Activated CD4-positive, alpha-beta T cell treated with anti-CD3 and anti-CD28 coated beads for 48 hours (primary cell): Measurements from ENCODE around the gene VPS4B.

Source experiments
- DNase-seq: peaks from one replicate; pipeline ENCODE4 v3.0.0-alpha.2; 2020

The VPS4B gene

GRCh38 chr18:63427558-63427957 is 5.3 kb upstream of the VPS4B start:
- no peak for DNase-seq

DNA sequence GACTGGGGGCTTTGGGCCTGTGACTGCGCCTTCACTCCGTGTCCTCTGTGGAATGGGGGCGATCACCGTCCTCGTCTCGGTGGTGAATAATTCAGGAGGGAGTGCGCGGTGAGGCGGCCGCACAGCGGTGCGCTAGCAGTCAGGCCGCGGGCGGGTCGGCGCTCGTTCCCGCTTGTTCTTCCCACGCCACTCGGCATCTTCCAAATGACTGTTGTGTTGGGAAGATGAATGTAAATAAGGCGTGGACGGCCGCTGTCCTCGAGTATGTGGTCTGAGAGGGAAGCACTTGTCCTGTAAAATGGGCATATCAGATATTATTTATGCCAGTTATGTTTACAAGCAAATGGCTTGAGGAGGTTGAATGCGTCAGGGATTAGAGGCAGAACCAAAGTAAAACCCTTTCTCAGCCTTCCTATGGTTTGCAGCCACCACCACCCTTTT is 608 bp upstream of the VPS4B start:
- no peak for DNase-seq

- DNase-seq = no peak
Observed at GRCh38 chr18:63421514-63421913, 762 bp downstream of the VPS4B start.

GRCh38 chr18:63412953-63413352 is 9.3 kb downstream of the VPS4B start:
- no peak for DNase-seq

DNA sequence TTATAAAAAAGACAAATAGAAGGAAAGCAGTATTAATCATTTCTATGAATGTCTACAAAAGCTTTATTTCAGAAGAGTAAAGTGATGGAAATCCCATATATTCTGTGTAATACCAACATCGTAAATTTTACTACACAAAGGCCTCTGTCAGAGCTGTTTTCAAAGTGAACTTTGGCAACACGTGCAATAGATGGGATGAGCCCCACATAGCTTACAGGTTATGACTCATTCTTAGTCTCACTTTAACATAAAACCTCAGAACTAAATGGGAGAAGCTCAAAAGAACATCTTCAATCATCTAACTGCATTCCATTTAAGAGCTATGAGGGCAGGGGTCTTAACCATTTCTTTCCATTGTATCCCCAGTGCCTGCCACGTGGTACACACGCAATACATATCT is 11.5 kb downstream of the VPS4B start:
- DNase-seq = no peak

- no peak for DNase-seq
Observed at GRCh38 chr18:63409301-63409700, 13.0 kb downstream of the VPS4B start.

DNA sequence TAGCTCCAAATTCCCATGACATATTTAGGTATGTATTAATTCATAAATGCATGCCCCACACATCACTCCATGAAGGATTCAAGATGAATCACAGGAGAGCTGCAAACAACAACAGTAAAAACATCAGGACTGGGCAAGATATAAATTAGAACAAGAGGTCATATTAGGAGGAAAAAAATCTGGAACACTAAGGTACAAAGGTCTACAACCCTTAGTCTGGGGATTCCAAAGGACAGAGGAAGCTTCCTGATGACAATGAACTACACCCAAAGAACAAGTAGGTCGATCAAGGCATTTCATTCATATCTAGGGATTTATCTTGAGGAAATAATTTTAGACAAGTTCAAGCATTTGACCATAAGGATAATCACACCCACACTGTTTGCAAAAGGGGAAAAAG is 14.5 kb downstream of the VPS4B start:
- no peak for DNase-seq

- no peak for DNase-seq
Observed at GRCh38 chr18:63405986-63406385, 16.3 kb downstream of the VPS4B start.

- no peak for DNase-seq
Observed at GRCh38 chr18:63402246-63403162, 19.8 kb downstream of the VPS4B start.

- DNase-seq = no peak
Observed at GRCh38 chr18:63399300-63399699, 23.0 kb downstream of the VPS4B start.

GRCh38 chr18:63397349-63397748 is 24.9 kb downstream of the VPS4B start:
- no peak for DNase-seq

- DNase-seq = no peak
Observed at GRCh38 chr18:63395503-63395902, 26.8 kb downstream of the VPS4B start.

DNA sequence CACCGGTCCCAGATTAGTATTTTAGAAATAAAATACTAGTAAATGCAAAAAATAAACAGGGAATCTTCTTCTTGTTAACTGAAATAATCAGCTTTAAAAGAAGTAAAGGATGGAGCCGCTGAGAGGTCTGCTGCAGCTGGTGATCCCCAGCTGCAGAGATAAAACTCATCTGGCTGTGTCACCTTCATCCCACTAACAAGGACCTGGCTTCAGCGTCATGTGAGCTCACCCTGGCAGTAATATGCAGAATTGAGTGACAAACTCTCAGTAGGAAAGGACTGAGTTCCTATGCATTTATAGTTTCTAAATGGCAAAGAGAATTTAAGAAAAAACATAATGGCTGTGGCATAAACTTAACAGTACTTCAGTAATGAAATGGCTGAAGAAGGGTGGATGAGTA is 27.3 kb downstream of the VPS4B start:
- no peak for DNase-seq

DNA sequence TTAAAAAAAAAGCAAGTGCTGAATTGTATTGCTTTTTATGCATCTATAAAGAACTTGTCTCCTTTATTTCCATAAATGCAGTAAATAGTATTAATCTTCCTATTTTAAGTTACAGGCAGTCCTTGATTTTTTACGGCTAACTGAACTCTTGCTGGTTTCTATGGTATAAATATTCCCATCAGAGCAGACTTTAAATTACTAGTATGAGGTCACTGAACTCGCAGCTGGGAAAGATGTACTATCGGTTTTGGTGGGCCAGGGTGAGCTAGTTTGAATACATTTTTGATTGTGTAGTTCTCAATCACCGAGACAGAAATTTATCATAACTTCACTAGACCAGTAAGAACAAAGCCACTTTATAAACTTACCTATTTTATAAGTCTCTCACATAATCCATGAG is 34.4 kb downstream of the VPS4B start:
- no peak for DNase-seq

DNA sequence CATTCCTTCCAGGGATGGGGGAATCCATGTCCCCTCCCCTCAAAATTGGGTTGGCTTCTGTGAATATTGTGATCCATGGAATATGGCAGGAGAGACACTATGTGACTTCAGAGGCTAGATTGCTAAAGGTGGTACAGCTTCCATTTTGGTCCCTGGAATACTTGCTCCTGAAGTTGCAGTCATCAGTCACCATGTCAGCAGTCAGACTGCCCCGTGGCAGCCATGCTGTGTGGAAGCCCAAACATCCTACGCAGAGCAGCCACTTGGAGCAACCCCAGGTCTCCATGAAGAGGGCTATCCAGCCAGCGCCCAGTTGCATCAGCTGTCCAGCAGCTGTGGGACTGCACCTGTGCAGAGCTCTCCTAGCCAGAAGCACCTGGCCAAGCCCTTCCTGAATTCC is 39.4 kb downstream of the VPS4B start:
- no peak for DNase-seq

DNA sequence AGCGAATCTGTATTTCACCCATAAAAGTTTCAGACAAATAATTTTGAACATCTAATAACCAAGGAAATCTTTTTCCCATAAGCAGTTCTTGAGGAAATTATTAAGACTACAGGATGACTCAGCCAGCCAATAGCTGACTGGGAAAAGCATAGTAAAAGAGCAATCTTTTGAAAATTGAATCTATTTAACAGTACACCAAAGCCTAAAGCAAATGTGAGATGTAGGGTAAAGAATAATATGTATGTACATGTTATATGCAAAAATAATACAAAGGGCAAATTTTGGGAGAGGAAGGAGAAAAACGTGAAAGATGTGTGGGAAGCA is 42.7 kb downstream of the VPS4B start:
- no peak for DNase-seq

- no peak for DNase-seq
Observed at GRCh38 chr18:63378919-63379638, 43.2 kb downstream of the VPS4B start.

DNA sequence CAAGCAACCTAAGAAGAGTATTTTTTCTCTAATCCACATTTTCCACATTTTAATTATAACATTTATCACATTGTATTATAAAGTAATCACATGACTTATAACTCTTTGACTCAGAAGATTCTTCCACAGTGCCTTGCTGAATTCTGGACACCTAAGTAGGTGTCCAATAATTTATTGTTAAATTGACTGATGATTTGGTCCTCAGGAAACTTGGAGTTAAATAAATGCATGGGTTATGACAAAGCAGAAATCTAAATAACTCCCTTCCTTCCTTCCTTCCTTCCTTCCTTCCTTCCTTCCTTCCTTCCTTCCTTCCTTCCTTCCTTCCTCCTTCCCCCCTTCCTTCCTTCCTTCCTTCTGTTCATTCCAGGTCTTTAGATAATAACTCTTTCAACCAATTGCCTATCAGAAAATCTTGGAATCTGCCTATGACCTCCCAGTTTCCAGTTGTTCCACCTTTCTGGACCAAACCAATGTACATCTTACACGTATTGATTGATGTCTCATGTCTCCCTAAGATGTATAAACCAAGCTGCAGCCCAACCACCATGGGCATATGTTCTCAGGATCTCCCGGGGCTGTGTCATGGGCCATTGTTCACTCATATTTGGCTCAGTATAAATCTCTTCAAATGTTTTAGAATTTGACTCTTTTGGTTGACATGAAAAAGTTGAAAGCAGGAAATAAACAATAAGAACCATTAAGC is 44.8 kb downstream of the VPS4B start:
- DNase-seq = no peak

DNA sequence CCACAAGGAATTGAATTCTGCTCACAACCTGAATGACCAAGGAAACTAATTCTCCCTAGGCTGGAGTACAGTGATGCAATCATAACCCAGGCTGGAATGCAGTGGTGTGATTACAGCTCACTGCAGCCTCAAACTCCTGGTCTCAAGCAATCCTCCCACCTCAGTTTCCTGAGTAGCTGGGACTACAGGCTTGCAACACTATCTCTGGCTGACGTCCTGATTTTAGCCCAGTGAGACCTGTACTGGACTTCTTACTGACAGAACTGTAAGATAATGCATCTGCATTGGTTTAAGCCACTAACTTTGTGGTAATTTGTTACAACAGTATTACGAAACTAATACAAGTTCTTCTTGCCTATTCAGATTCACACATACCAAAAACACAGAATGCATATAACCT is 45.7 kb downstream of the VPS4B start:
- DNase-seq = no peak

- no peak for DNase-seq
Observed at GRCh38 chr18:63374540-63374939, 47.7 kb downstream of the VPS4B start.

GRCh38 chr18:63373161-63373560 is 49.1 kb downstream of the VPS4B start:
- DNase-seq = no peak

- no peak for DNase-seq
Observed at GRCh38 chr18:63368611-63369010, 53.7 kb downstream of the VPS4B start.

DNA sequence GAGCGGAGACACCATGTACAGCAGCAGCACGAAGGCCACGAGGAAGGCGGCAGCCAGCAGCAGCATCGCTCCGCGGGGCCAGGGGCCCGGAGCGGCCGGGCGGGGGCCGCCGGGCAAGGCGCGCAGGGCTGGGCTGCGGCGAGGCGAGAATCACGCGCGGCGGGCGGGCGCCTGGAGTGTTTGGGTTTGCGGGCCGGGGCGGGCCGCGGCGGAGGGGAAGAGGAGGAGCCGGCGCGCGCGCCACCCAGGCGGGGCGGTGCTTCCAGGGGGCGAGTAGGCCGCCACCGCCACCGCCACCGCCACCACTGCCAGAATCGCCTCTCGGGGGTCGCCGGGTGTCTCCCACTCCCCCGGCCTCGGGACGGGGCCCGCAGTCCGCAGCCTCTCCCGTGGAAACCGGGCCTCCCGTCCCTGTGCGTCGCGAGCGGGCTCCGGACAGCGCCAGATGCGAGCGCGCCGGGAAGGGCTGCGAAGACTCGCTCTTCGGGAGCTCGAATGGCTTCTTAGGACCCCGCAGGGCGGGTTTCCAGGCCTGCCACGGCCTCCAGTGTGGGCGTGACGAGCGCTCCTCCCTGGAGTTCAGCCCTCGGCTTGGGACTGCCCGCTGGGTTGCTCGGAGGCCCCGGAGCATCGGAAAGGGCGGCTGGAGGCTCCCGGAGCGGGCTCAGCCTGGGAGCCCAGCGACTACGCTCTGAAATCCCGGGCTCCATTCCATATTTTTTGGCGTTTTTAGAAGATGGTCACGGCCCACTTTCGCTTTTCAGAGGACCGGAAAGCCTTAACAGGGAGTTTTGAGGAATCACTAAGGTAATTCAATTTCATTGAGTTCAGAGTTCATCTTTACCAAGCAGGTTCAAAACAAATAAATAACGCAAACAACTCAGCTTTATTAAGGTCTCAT is 55.0 kb downstream of the VPS4B start, which contains the start of gene KDSR:
TSS of gene KDSR (minus strand) at position 154 of the 901 bp plus-strand sequence. CDS start at position 66, 88 bp downstream.
- peak; percentile 88 for DNase-seq
